ENCODE measurements around the gene CFAP61. TPM values are rescaled to one million over a fixed set of nuclear protein-coding genes. Genes with fewer than 3 reads are reported as not detected.

Gene CFAP61
- total and polyA plus RNA-seq, 12 donors, result 0.53 to 3.6 (median 1.1) TPM; not detected in 3

- WGBS, 4 donors, result 53 to 100% (median 54%) methylated on average over 2 of the region's 2 CpGs
These were observed 207.2 kb downstream of the CFAP61 start for GRCh38 chr20:20259533-20259932.

GRCh38 chr20:20261159-20261558, 208.8 kb downstream of the CFAP61 start:
- DNase-seq, result peak in 2 of 7 donors; percentile 23 to 28
- no peak overlapping the region for H3K4me3 ChIP-seq
- intact Hi-C loops (cut with DNase I), result no loop called here

More at GRCh38 chr20:20259533-20259932, 207.2 kb downstream of the CFAP61 start:
- intact Hi-C loops (cut with DNase I), result no loop called here
- no peaks in the 10 kb centered on the region for H3K27me3 ChIP-seq
- no peak overlapping the region for H3K27ac ChIP-seq
- H3K4me3 ChIP-seq, result no peak overlapping the region
- no peaks in the 10 kb centered on the region for H3K36me3 ChIP-seq (replicated peaks in 1 of 2)
- TF ChIP-seq CTCF (IDR thresholded peaks at IDR 0.05) (no peak), POLR2A (IDR thresholded peaks at IDR 0.05) (no peak)
- H3K9me3 ChIP-seq (replicated peaks in 1 of 3), result no peaks in the 10 kb centered on the region
- peak in 1 of 7 donors; percentile 25 for DNase-seq
- no peaks in the 10 kb centered on the region for H3K4me1 ChIP-seq (replicated peaks in 1 of 2)

GRCh38 chr20:20265210-20265609, 212.9 kb downstream of the CFAP61 start:
- no peak overlapping the region for H3K27ac ChIP-seq
- intact Hi-C loops (cut with DNase I), result no loop called here
- no peak for TF ChIP-seq POLR2A (IDR thresholded peaks at IDR 0.05)
- no peak for TF ChIP-seq CTCF (IDR thresholded peaks at IDR 0.05)
- H3K4me3 ChIP-seq, result no peak overlapping the region
- H3K9me3 ChIP-seq (replicated peaks in 1 of 3), result no peaks in the 10 kb centered on the region
- H3K36me3 ChIP-seq (replicated peaks in 1 of 2), result no peaks in the 10 kb centered on the region
- whole genome bisulfite sequencing, 4 donors, result 47 to 60% (median 53%) methylated on average over 2 of the region's 2 CpGs
- H3K27me3 ChIP-seq, result no peaks in the 10 kb centered on the region
- no peak for DNase-seq
- H3K4me1 ChIP-seq (replicated peaks in 1 of 2), result no peaks in the 10 kb centered on the region

More at GRCh38 chr20:20261159-20261558, 208.8 kb downstream of the CFAP61 start:
- WGBS, 4 donors, result 44 to 60% (median 51%) methylated on average over 1 of the region's 1 CpG
- H3K9me3 ChIP-seq (replicated peaks in 1 of 3), result no peaks in the 10 kb centered on the region
- H3K4me1 ChIP-seq (replicated peaks in 1 of 2), result no peaks in the 10 kb centered on the region
- no peaks in the 10 kb centered on the region for H3K27me3 ChIP-seq
- peak overlapping the region in 1 of 5 donors; percentile 13 for H3K27ac ChIP-seq
- TF ChIP-seq POLR2A (IDR thresholded peaks at IDR 0.05) (no peak), CTCF (IDR thresholded peaks at IDR 0.05) (no peak)
- no peaks in the 10 kb centered on the region for H3K36me3 ChIP-seq (replicated peaks in 1 of 2)

- Histone ChIP-seq H3K27me3 (no peaks in the 10 kb centered on the region), H3K4me1 (replicated peaks in 1 of 2) (no peaks in the 10 kb centered on the region), H3K27ac (no peak overlapping the region), H3K36me3 (replicated peaks in 1 of 2) (no peaks in the 10 kb centered on the region), H3K9me3 (replicated peaks in 1 of 3) (no peaks in the 10 kb centered on the region), H3K4me3 (no peak overlapping the region)
- WGBS, 4 donors, result 77 to 84% (median 78%) methylated on average over 4 of the region's 4 CpGs
- TF ChIP-seq POLR2A (IDR thresholded peaks at IDR 0.05), result no peak
- no peak for TF ChIP-seq CTCF (IDR thresholded peaks at IDR 0.05)
- intact Hi-C loops (cut with DNase I), result no loop called here
- no peak for DNase-seq
These were observed 214.2 kb downstream of the CFAP61 start for GRCh38 chr20:20266552-20266951.

All from adrenal gland (tissue), 12 donors.